Choroid plexus epithelial cell (primary cell): ENCODE measurements around the gene ANKRD13B.
A peak's percentile ranks its signal among the peaks of the same experiment; 100 is the strongest.

Experiments used
- DNase-seq: peaks from one replicate; pipeline ENCODE4 v3.0.0-alpha.2; 2010; ENCODE audit warnings: low read depth
- H3K4me3 ChIP-seq: 2 replicates; pipeline ENCODE4 v1.5.1; 2011; ENCODE audit warnings: low read depth, mild to moderate bottlenecking, control low read depth, low read length, moderate library complexity
- TF ChIP-seq, protein P1 (sequence below): conservative IDR thresholded peaks from 2 replicates; pipeline ENCODE4 v1.5.1; 2011; ENCODE audit warnings: low read depth, mild to moderate bottlenecking, control low read depth, inconsistent platforms, low read length, moderate library complexity

Gene ANKRD13B

DNA sequence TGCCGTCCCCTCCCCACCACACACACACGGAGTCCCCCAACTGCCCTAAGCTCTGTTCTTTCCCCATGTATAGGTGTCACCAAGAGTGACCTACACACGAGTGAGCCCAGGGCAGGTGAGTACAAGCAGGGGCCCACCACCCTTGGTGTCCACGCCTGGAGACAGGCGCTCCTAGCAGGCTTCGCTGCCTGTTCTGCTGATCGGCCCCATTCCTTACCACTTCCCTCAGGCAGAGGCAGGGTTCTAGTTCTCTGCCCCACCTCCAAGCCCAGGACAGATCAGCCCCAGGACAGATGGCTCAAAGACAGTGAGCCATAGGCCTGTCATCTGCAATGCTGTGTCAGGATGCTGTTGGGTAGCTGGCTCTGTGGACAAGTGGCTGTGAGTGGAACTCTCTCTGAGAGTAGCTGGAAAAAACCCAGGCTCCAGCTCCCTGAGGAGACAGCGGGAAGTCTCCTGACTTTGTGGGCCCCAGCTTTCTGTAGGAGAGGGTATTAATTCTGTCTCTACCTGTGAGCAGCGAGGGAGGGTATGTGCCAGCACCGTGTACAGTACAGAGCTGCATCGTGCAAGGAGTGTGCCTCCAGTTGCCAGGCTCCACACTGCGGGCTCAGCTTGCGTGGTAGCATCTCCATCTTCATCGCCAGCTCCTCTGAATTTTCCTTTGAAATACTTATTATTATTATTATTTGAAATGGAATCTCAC lies 23.5 kb upstream of the ANKRD13B start:
- DNase-seq: no peak
- H3K4me3 ChIP-seq: peak overlapping the region; percentile 74
- TF ChIP-seq, protein P1, sequence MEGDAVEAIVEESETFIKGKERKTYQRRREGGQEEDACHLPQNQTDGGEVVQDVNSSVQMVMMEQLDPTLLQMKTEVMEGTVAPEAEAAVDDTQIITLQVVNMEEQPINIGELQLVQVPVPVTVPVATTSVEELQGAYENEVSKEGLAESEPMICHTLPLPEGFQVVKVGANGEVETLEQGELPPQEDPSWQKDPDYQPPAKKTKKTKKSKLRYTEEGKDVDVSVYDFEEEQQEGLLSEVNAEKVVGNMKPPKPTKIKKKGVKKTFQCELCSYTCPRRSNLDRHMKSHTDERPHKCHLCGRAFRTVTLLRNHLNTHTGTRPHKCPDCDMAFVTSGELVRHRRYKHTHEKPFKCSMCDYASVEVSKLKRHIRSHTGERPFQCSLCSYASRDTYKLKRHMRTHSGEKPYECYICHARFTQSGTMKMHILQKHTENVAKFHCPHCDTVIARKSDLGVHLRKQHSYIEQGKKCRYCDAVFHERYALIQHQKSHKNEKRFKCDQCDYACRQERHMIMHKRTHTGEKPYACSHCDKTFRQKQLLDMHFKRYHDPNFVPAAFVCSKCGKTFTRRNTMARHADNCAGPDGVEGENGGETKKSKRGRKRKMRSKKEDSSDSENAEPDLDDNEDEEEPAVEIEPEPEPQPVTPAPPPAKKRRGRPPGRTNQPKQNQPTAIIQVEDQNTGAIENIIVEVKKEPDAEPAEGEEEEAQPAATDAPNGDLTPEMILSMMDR: no peak

- TF ChIP-seq, protein P1: no peak
- no peak overlapping the region for H3K4me3 ChIP-seq
- no peak for DNase-seq
Measured at GRCh38 chr17:29570521-29570920, 22.4 kb upstream of the ANKRD13B start.

- TF ChIP-seq, protein P1: no peak
- H3K4me3 ChIP-seq: no peak overlapping the region
- DNase-seq: no peak
Measured at GRCh38 chr17:29571486-29571882, 21.4 kb upstream of the ANKRD13B start.

DNA sequence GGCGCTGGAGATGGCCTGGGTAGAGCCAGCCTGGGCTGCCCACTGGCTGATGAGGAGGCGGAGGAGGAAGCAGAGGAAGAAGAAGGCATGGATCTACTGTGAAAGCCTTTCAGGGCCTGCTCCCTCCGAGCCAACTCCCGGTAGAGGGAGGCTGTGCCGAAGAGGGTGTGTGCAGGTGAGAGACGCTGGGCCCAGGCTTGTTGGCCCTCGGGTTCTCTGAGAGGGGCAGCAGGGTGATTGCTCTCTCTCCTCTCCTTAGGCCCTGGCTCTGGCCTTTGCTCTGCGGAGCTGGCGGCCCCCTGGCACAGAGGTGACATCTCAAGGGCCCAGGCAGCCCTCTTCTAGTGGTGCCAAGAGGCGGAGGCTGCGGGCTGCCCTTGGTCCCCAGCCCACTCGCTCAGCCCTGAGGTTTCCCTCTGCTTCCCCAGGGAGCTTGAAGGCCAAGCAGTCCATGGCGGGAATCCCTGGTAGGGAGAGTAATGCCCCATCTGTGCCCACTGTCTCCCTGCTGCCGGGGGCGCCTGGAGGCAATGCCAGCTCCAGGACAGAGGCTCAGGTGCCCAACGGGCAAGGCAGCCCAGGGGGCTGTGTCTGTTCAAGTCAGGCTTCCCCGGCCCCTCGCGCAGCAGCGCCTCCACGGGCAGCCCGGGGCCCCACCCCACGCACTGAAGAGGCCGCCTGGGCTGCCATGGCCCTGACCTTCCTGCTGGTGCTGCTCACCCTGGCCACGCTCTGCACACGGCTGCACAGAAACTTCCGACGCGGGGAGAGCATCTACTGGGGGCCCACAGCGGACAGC lies 20.9 kb upstream of the ANKRD13B start:
- H3K4me3 ChIP-seq: peak overlapping the region; percentile 40
- TF ChIP-seq, protein P1: no peak
- no peak for DNase-seq

DNA sequence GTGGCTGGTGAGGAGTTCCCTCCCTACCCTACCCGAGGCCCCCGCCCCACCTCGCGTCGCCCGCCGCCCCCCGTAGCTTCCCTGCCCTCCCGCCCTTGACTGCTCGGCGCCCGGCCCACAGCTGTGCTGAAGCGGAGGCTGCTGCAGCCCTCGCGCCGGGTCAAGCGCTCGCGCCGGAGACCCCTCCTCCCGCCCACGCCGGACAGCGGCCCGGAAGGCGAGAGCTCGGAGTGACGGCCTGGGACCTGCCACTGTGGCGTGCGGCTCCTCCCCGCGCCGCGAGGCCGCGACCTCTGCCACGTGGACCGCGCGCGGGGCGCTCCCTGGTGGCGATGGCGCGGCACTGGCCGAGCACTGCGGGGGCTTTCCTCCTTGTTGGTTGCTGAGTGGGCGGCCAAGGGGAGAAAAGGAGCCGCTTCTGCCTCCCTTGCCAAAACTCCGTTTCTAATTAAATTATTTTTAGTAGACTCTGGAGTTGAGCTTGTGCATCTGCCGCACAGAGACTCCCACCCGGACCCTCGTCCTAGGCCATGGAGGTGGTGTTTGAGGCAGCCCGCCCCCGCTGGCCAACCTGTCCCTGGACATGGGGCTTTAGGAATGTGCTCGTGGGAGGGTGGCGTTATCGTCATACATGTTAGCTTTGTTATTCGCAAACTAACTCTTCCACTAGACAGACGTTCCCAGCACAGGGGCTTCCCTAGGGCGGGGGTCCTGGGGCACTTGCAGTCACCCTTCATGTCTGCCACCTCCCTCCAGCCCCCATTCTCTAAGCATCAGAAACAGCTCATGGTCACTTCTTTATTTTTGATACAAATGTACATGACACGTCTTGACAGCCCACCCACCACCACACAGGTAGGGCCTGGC lies 20.0 kb upstream of the ANKRD13B start:
- TF ChIP-seq, protein P1: peak; percentile 56
- H3K4me3 ChIP-seq: peak overlapping the region; percentile 40
- peak; percentile 60 for DNase-seq

DNA sequence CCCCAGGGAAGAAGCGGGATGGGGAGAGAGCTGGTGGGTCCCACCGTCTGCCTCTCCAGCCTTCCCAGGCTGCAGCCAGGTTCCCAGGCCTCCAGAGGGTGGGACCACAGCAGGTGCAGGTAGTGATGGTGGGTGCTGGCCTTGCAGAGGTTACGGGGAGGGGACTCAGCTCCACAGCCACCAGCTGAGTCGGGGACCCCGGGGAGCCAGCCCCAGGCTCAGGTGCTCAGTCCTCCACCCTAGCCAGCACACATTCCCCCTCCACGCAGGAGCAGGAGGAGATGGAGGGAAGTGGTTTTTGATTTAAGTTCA lies 19.4 kb upstream of the ANKRD13B start:
- TF ChIP-seq, protein P1: no peak
- H3K4me3 ChIP-seq: no peak overlapping the region
- DNase-seq: no peak
